K562 (cell line): ENCODE measurements around the gene PPM1E.

Experiments
- ATF2 ChIP-seq: sonication (generic); formaldehyde crosslinking; IDR thresholded peaks from 2 replicates; pipeline ENCODE4 v1.8.1; 2022; ENCODE audit warnings: missing genetic modification reagents
- HDAC6 ChIP-seq: IDR thresholded peaks from 2 replicates; pipeline ENCODE4 v1.6.1; 2012; ENCODE audit warnings: low read depth, mild to moderate bottlenecking, control low read depth, inconsistent platforms, low read length, moderate library complexity
- ZBTB34 ChIP-seq: fragments of 250-450 bp; sonication (Bioruptor Pico); IDR thresholded peaks from 2 replicates; pipeline ENCODE4 v1.8.0; 2021; ENCODE audit warnings: mild to moderate bottlenecking, moderate library complexity

- no peak for TF ChIP-seq HDAC6
- no peak for TF ChIP-seq ZBTB34
- TF ChIP-seq ATF2 (CRISPR knock-in tag), result no peak
Measured at GRCh38 chr17:58920773-58921172, 165.1 kb downstream of the PPM1E start.
